IPS DF 19.7 (cell line): ENCODE measurements around the gene PTPRK.

Source experiments
- DNase-seq: peaks from one replicate; pipeline ENCODE4 v3.0.0-alpha.2; 2013; ENCODE audit warnings: low read depth, low spot score

The PTPRK gene

GRCh38 chr6:128515550-128516513 lies 4.6 kb downstream of the PTPRK start:
- no peak for DNase-seq

GRCh38 chr6:128513878-128514277 lies 6.5 kb downstream of the PTPRK start:
- no peak for DNase-seq

- DNase-seq = no peak
These were observed 8.1 kb downstream of the PTPRK start for GRCh38 chr6:128512296-128512695.

- no peak for DNase-seq
These were observed 8.9 kb downstream of the PTPRK start for GRCh38 chr6:128511506-128511905.

- DNase-seq = no peak
These were observed 10.7 kb downstream of the PTPRK start for GRCh38 chr6:128509709-128510108.

- no peak for DNase-seq
These were observed 11.7 kb downstream of the PTPRK start for GRCh38 chr6:128508588-128509296.

- no peak for DNase-seq
These were observed 12.8 kb downstream of the PTPRK start for GRCh38 chr6:128507337-128508310.

- DNase-seq = no peak
These were observed 14.8 kb downstream of the PTPRK start for GRCh38 chr6:128505603-128506002.

GRCh38 chr6:128504003-128504654 lies 16.3 kb downstream of the PTPRK start:
- no peak for DNase-seq

GRCh38 chr6:128500749-128501600 lies 19.4 kb downstream of the PTPRK start:
- DNase-seq = no peak

- DNase-seq = no peak
These were observed 20.4 kb downstream of the PTPRK start for GRCh38 chr6:128500014-128500413.

GRCh38 chr6:128499079-128499731 lies 21.2 kb downstream of the PTPRK start:
- no peak for DNase-seq

- DNase-seq = no peak
These were observed 22.2 kb downstream of the PTPRK start for GRCh38 chr6:128498234-128498633.

GRCh38 chr6:128495536-128496333 lies 24.7 kb downstream of the PTPRK start:
- DNase-seq = no peak

GRCh38 chr6:128494440-128494839 lies 26.0 kb downstream of the PTPRK start:
- DNase-seq = no peak

- no peak for DNase-seq
These were observed 26.5 kb downstream of the PTPRK start for GRCh38 chr6:128493877-128494276.

GRCh38 chr6:128492386-128492785 lies 28.0 kb downstream of the PTPRK start:
- no peak for DNase-seq

GRCh38 chr6:128491610-128492206 lies 28.7 kb downstream of the PTPRK start:
- no peak for DNase-seq
